Keratinocyte (primary cell): ENCODE measurements around the gene SOX5.

ENCODE experiments used
- CTCF ChIP-seq, 3 experiments: IDR thresholded peaks in 1 of 3; conservative IDR thresholded peaks in 1 of 3; optimal IDR thresholded peaks in 1 of 3; 2 replicates in 2 of 3; 3 replicates in 1 of 3; pipeline versions ENCODE3 to v1.5.1; 2011; ENCODE audit warnings: low read length in 3 of 3, mild to moderate bottlenecking in 3 of 3, moderate library complexity in 2 of 3, control low read depth in 1 of 3, inconsistent platforms in 1 of 3; ENCODE audit not compliant: insufficient read depth in 2 of 3; ENCODE audit errors: extremely low read depth in 1 of 3
- EZH2 ChIP-seq: IDR thresholded peaks from one replicate; pipeline ENCODE4 v1.6.1; 2012; ENCODE audit warnings: inconsistent platforms, mild to moderate bottlenecking, low read length, moderate library complexity

GRCh38 chr12:23556661-23557060, 392.8 kb downstream of the SOX5 start:
- no peak for TF ChIP-seq CTCF (optimal IDR thresholded peaks at IDR 0.05 in 1 of 3, IDR thresholded peaks at IDR 0.05 in 1 of 3, conservative IDR thresholded peaks at IDR 0.05 in 1 of 3; ENCODE audit: extremely low read depth in 1 of 3, insufficient read depth in 2 of 3, low read length in 3 of 3)
- no peak for TF ChIP-seq EZH2
